ENCODE data around the gene TMEM92.

The TMEM92 gene

DNA sequence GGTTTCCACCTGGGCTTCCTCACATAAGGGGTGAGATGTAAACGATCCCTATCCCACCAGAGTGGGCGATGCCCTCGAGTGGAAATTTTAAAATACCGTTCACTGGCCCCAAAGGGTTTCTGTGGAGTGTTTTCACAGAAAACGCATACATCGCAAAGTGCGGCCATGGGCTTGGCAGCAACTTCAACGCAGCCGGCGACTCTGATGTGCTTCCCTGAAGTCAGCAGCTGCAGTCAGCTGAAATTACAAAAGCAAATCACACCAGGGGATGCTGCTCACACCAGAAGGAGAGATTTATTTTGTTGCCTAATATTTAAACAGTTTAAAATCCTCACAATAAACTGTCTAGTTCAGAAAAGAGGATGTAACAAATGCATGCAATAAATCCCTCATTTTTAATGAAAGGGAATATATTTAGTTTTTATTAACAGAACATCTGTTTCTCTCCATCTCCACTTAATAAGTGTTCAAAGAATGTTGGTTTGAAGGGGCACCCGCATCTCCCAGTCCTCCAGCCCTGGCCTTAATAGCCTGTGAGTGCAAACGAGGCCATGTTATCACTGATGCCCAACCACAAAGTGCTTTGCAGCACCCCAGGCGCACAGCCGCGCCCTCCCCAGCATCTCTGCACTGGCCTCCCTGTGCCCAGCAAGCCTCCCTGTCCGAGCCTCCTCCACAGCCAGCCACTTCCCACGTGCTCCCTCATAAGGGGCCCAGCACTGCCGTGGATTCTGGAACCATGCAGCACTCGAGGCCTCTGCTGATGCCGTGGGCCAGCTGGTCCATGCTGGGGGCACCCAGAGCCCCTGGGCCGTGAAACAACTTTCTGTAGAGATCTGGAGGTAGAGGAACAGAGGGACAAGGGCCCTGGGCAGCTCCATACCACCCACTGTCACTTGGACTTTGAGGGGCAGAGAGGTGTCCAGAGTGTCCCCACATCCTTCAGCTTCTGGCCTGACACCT is 54.4 kb downstream of the TMEM92 start:
- TF ChIP-seq POLR2A (IDR thresholded peaks at IDR 0.05; ENCODE audit: low read length): no peak
- TF ChIP-seq GATA1 (IDR thresholded peaks at IDR 0.05; ENCODE audit: low read depth, low read length): no peak

DNA sequence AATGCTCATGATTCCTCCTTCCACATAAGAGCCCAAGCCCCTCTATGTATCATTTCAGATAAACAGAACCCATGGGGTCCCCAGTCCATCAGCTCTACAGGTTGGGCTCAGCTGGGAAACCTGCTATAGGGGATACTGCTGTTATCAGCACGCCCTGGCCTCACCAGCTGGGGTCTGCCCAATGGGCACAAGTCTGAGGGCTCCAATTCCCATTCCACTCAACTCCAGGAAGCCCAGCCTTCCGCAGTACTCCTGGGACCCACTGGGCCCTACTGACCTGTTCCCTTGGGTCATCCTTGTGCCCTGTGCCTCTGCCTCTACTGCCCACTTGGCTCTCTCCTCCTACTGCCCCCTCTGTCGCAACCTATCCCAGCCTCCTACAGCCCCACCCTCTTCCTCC is 55.5 kb downstream of the TMEM92 start:
- TF ChIP-seq GATA1 (IDR thresholded peaks at IDR 0.05; ENCODE audit: low read depth, low read length): no peak
- no peak for TF ChIP-seq POLR2A (IDR thresholded peaks at IDR 0.05; ENCODE audit: low read length)
- DNase-seq: no peak

More for the DNA sequence above, 54.4 kb downstream of the TMEM92 start:
- no peak for DNase-seq

DNA sequence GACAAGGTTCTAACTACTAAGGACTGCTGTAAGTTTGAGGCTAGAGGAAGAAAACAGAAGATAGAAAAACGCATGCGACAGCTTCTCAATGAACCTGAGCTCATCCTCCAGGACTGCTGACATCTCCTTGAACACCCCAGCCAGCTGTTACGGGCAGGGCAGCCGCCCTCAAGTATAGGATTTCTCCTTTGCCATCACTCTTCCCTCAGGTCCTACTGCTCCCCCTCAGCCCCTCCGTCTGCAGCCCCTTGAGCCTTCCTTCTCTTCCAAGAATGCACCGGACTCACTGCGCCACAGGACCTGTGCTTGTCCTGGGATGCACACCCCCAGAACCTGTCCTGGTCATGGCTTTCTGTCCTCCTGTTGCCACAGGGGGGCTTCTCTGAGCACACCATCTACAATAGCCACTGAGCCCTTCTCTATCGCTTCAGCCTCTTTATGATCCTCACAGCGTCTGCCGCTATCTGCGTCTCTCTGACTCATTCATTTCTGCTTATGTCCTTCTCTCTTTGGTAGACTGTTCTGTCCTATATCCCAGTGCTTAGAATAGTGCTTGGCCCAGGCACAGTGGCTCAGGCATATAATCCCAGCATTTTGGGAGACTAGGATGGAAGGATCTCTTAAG is 56.0 kb downstream of the TMEM92 start:
- no peak for TF ChIP-seq POLR2A (IDR thresholded peaks at IDR 0.05; ENCODE audit: low read length)
- no peak for TF ChIP-seq GATA1 (IDR thresholded peaks at IDR 0.05; ENCODE audit: low read depth, low read length)
- DNase-seq: no peak
